Measurements from ENCODE around the gene BAIAP2L2.

- no peak for TF ChIP-seq EZH2 (IDR thresholded peaks at IDR 0.05; ENCODE audit: borderline replicate concordance)
- TF ChIP-seq CTCF (IDR thresholded peaks at IDR 0.05; ENCODE audit: poor library complexity), result no peak
These were observed 10.1 kb upstream of the BAIAP2L2 start for GRCh38 chr22:38120359-38121110.

Measured in hepatocyte (in vitro differentiated cells).